ENCODE measurements around the gene FADS2. TPM values are rescaled to one million over a fixed set of nuclear protein-coding genes. Genes with fewer than 3 reads are reported as not detected.

The FADS2 gene
- total RNA-seq, 1 experiment from 2014 or later: 17.1 TPM

- H3K4me2 ChIP-seq (ENCODE audit: low read length): no peak overlapping the region
- no peak overlapping the region for H3K9ac ChIP-seq (ENCODE audit: low read length)
- no peak overlapping the region for H3K27ac ChIP-seq (ENCODE audit: low read depth, low read length)
- BruUV-seq (replicated peaks): no TSS peak
- H2AFZ ChIP-seq (ENCODE audit: low read depth, low read length, poor library complexity, severe bottlenecking): no peak overlapping the region
- DNase-seq (ENCODE audit: low read depth, low spot score): no peak
- RAD21 ChIA-PET (ENCODE audit: low non-redundant PET in 1 of 2, low total read pairs in 2 of 2, uncharacterized antibody in 2 of 2, unreplicated experiment in 2 of 2): no interaction called here
- no peaks in the 10 kb centered on the region for H3K4me1 ChIP-seq (ENCODE audit: control insufficient read depth in 1 of 2, insufficient read depth in 2 of 2, low read length in 2 of 2)
- 0 out of 4 replicates have a peak, but pooled peaks cover 0 to 2% of the 10 kb centered on the region in 2 experiments for H3K36me3 ChIP-seq (ENCODE audit: control insufficient read depth in 1 of 2, insufficient read depth in 2 of 2, low read length in 2 of 2)
- POLR2A ChIA-PET: no interaction called here
- CTCF ChIA-PET: no interaction called here
- H3K9me2 ChIP-seq (ENCODE audit: insufficient read depth): no peaks in the 10 kb centered on the region
- H3K27me3 ChIP-seq (ENCODE audit: insufficient read depth, low read length): no peaks in the 10 kb centered on the region
- no peaks in the 10 kb centered on the region for H3K79me2 ChIP-seq (ENCODE audit: insufficient read depth, low read length)
- no peak overlapping the region for H3K4me3 ChIP-seq (replicated peaks in 1 of 2; ENCODE audit: low read depth in 1 of 2, low read length in 2 of 2)
- TF ChIP-seq POLR2A (IDR thresholded peaks at IDR 0.05; ENCODE audit: borderline replicate concordance, extremely low read depth, insufficient read depth, insufficient read length): no peak
- intact Hi-C loops (cut with micrococcal nuclease): no loop called here
- no peaks in the 10 kb centered on the region for H4K20me1 ChIP-seq (ENCODE audit: insufficient read depth)
- no peak for ATAC-seq
- no peaks in the 10 kb centered on the region for H3K9me3 ChIP-seq (ENCODE audit: control insufficient read depth in 1 of 2, insufficient read depth in 1 of 2, low read depth in 1 of 2, low read length in 2 of 2)
These were observed 77.9 kb downstream of the FADS2 start for GRCh38 chr11:61905801-61906521.

GRCh38 chr11:61906522-61906909 is 78.4 kb downstream of the FADS2 start:
- no peak overlapping the region for H3K4me2 ChIP-seq (ENCODE audit: low read length)
- no peaks in the 10 kb centered on the region for H3K27me3 ChIP-seq (ENCODE audit: insufficient read depth, low read length)
- ChIA-PET POLR2A (no interaction called here), CTCF (no interaction called here), RAD21 (ENCODE audit: low non-redundant PET in 1 of 2, low total read pairs in 2 of 2, uncharacterized antibody in 2 of 2, unreplicated experiment in 2 of 2) (no interaction called here)
- ATAC-seq (no peak), DNase-seq (ENCODE audit: low read depth, low spot score) (no peak)
- intact Hi-C loops (cut with micrococcal nuclease): no loop called here
- H3K79me2 ChIP-seq (ENCODE audit: insufficient read depth, low read length): no peaks in the 10 kb centered on the region
- TF ChIP-seq ZFX (IDR thresholded peaks at IDR 0.05) (no peak), CEBPB (IDR thresholded peaks at IDR 0.05; ENCODE audit: low read depth) (no peak), EZH2 (IDR thresholded peaks at IDR 0.05) (no peak), CTCF (IDR thresholded peaks at IDR 0.05 in 2 of 3, conservative IDR thresholded peaks at IDR 0.05 in 1 of 3; ENCODE audit: borderline replicate concordance in 1 of 3, insufficient read depth in 1 of 3, low read depth in 2 of 3, low read length in 2 of 3) (no peak), ELF1 (IDR thresholded peaks at IDR 0.05; ENCODE audit: borderline replicate concordance, low read depth) (no peak), YY1 (IDR thresholded peaks at IDR 0.05; ENCODE audit: extremely low read depth, insufficient replicate concordance, low read depth, low read length) (no peak), JUND (IDR thresholded peaks at IDR 0.05) (no peak), FOSL1 (IDR thresholded peaks at IDR 0.05; ENCODE audit: low read depth) (no peak), CBX3 (IDR thresholded peaks at IDR 0.05; ENCODE audit: low read depth) (no peak), EZH2phosphoT487 (IDR thresholded peaks at IDR 0.05; ENCODE audit: borderline replicate concordance) (no peak)
- TF ChIP-seq, protein P1, sequence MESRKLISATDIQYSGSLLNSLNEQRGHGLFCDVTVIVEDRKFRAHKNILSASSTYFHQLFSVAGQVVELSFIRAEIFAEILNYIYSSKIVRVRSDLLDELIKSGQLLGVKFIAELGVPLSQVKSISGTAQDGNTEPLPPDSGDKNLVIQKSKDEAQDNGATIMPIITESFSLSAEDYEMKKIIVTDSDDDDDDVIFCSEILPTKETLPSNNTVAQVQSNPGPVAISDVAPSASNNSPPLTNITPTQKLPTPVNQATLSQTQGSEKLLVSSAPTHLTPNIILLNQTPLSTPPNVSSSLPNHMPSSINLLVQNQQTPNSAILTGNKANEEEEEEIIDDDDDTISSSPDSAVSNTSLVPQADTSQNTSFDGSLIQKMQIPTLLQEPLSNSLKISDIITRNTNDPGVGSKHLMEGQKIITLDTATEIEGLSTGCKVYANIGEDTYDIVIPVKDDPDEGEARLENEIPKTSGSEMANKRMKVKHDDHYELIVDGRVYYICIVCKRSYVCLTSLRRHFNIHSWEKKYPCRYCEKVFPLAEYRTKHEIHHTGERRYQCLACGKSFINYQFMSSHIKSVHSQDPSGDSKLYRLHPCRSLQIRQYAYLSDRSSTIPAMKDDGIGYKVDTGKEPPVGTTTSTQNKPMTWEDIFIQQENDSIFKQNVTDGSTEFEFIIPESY (IDR thresholded peaks at IDR 0.05; ENCODE audit: extremely low read depth, insufficient replicate concordance, low read length): no peak
- TF ChIP-seq, protein P2, sequence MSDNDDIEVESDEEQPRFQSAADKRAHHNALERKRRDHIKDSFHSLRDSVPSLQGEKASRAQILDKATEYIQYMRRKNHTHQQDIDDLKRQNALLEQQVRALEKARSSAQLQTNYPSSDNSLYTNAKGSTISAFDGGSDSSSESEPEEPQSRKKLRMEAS (IDR thresholded peaks at IDR 0.05): no peak
- H4K20me1 ChIP-seq (ENCODE audit: insufficient read depth): no peaks in the 10 kb centered on the region
- H3K9ac ChIP-seq (ENCODE audit: low read length): no peak overlapping the region
- no TSS peak for BruUV-seq (replicated peaks)
- H3K27ac ChIP-seq (ENCODE audit: low read depth, low read length): no peak overlapping the region
- no peaks in the 10 kb centered on the region for H3K36me3 ChIP-seq (ENCODE audit: control insufficient read depth in 1 of 2, insufficient read depth in 2 of 2, low read length in 2 of 2)
- H3K9me2 ChIP-seq (ENCODE audit: insufficient read depth): no peaks in the 10 kb centered on the region
- H3K9me3 ChIP-seq (ENCODE audit: control insufficient read depth in 1 of 2, insufficient read depth in 1 of 2, low read depth in 1 of 2, low read length in 2 of 2): no peaks in the 10 kb centered on the region
- H2AFZ ChIP-seq (ENCODE audit: low read depth, low read length, poor library complexity, severe bottlenecking): no peak overlapping the region
- H3K4me1 ChIP-seq (ENCODE audit: control insufficient read depth in 1 of 2, insufficient read depth in 2 of 2, low read length in 2 of 2): no peaks in the 10 kb centered on the region
- no peak overlapping the region for H3K4me3 ChIP-seq (replicated peaks in 1 of 2; ENCODE audit: low read depth in 1 of 2, low read length in 2 of 2)

Measured in HCT116 (cell line).